HUDEP-2 (cell line): ENCODE results near the gene SARS1.

Experiments used
- DNase-seq, 76 experiments: peaks; one replicate each; lab custom pipeline; 2025; ENCODE audit not compliant: unreplicated experiment in 76 of 76; lab: John Stamatoyannopoulos, UW

SARS1 gene

GRCh38 chr1:109191891-109192290, 21.8 kb upstream of the SARS1 start:
- DNase-seq = no peak

- no peak for DNase-seq
Observed at GRCh38 chr1:109192433-109192832, 21.3 kb upstream of the SARS1 start.

GRCh38 chr1:109193653-109194590, 19.8 kb upstream of the SARS1 start:
- DNase-seq = peak in 47 of 76 experiments; percentile 7 to 71 (median 34)

- peak in 1 of 76 experiments; percentile 10 for DNase-seq
Observed at GRCh38 chr1:109197158-109198042, 16.3 kb upstream of the SARS1 start.

- DNase-seq = peak in 21 of 76 experiments; percentile 4 to 55 (median 23)
Observed at GRCh38 chr1:109198043-109198695, 15.5 kb upstream of the SARS1 start.

- no peak for DNase-seq
Observed at GRCh38 chr1:109198745-109199144, 15.0 kb upstream of the SARS1 start.

- DNase-seq = no peak
Observed at GRCh38 chr1:109199710-109200109, 14.0 kb upstream of the SARS1 start.

- DNase-seq = peak in 57 of 76 experiments; percentile 12 to 76 (median 50)
Observed at GRCh38 chr1:109201123-109201703, 12.5 kb upstream of the SARS1 start.

GRCh38 chr1:109204484-109204883, 9.2 kb upstream of the SARS1 start:
- DNase-seq = no peak

GRCh38 chr1:109206339-109206738, 7.4 kb upstream of the SARS1 start:
- DNase-seq = no peak

GRCh38 chr1:109207467-109208103, 6.1 kb upstream of the SARS1 start:
- DNase-seq = no peak

- DNase-seq = no peak
Observed at GRCh38 chr1:109208394-109208793, 5.3 kb upstream of the SARS1 start.

GRCh38 chr1:109208836-109209463, 4.8 kb upstream of the SARS1 start:
- DNase-seq = no peak

- no peak for DNase-seq
Observed at GRCh38 chr1:109210058-109210457, 3.7 kb upstream of the SARS1 start.

GRCh38 chr1:109213345-109213823, 334 bp upstream of the SARS1 start:
- DNase-seq = no peak

- DNase-seq = peak in 51 of 76 experiments; percentile 5 to 69 (median 27)
Observed at GRCh38 chr1:109214695-109215623, 1.2 kb downstream of the SARS1 start.

GRCh38 chr1:109216662-109217061, 2.9 kb downstream of the SARS1 start:
- peak in 5 of 76 experiments; percentile 3 to 16 (median 14) for DNase-seq

GRCh38 chr1:109218516-109218915, 4.8 kb downstream of the SARS1 start:
- DNase-seq = peak in 74 of 76 experiments; percentile 35 to 96 (median 79)
